ENCODE data around the gene ZNF580. TPM values are rescaled to one million over a fixed set of nuclear protein-coding genes. Genes with fewer than 3 reads are reported as not detected.

The ZNF580 gene
- total and polyA plus RNA-seq, 9 of the 15 experiments (the other 6 are each of a cell fraction or from before 2014, with no cell fraction given), result 2.3 to 47.4 (median 6.0) TPM

DNA sequence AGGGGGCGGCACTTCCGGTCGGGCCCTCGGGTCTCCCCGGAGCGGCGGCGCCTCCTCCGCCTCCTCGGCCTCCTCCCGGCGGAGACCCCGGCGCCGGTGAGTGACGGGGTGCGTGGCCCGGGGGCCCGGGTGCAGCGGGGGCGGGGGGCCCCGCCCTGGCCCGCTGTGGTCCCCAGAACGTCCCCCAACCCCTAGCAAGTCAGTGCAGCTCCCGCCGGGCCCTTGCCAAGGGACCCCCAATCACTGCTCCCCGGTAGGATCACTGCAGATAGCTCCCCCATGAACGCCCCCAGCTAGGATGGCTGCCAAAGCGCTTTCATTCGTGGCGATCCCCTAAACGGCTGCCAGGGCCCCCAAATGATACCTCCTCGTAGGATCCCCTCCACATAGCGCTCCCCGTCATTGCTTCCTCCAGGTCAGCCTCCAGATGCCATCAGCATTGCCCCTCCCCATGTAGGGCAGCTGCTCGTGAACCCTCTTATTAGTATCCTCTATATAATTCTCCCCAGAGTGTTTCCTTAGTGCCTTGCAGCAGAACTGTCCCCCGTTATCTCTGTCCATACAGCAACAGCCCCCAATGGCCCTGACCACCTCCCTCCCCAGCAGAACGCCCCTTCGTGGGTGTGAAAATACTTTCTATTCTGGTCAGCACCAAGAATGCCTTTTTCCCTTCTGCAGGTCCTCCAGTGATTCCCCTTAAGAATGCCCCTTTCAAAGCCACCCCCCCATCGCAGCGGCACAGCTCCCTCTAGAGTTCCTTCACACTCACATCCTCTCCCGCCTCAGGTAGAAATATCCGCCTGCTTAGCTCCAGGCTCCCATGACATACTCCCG lies 34.9 kb upstream of the ZNF580 start, which contains the start of gene ZNF865 (continued):
- TF ChIP-seq SRF (CRISPR knock-in tag; IDR thresholded peaks at IDR 0.05) (no peak), NRF1 (conservative IDR thresholded peaks at IDR 0.05 in 1 of 2, IDR thresholded peaks at IDR 0.05 in 1 of 2) (no peak), ZNF384 (IDR thresholded peaks at IDR 0.05; ENCODE audit: low read depth, low read length) (no peak), XRCC4 (IDR thresholded peaks at IDR 0.05; ENCODE audit: extremely low read depth, insufficient read depth, insufficient read length) (no peak), RAD21 (CRISPR knock-in tag; conservative IDR thresholded peaks at IDR 0.05 in 1 of 2, IDR thresholded peaks at IDR 0.05 in 1 of 2) (peak; percentile 76 to 88), NR1H2 (CRISPR knock-in tag; IDR thresholded peaks at IDR 0.05) (no peak), NBN (IDR thresholded peaks at IDR 0.05; ENCODE audit: low read depth) (no peak), ZNF12 (CRISPR knock-in tag; IDR thresholded peaks at IDR 0.05) (no peak), ZNF436 (CRISPR knock-in tag; IDR thresholded peaks at IDR 0.05) (no peak), WHSC1 (IDR thresholded peaks at IDR 0.05; ENCODE audit: low read length) (no peak), RBBP5 (IDR thresholded peaks at IDR 0.05; ENCODE audit: borderline replicate concordance, insufficient read depth, low read length, poor library complexity, severe bottlenecking) (peak; percentile 61), TAF1 (IDR thresholded peaks at IDR 0.05; ENCODE audit: control insufficient read depth, extremely low read depth, insufficient read depth, low read length, severe bottlenecking) (peak; percentile 14), RCOR1 (IDR thresholded peaks at IDR 0.05; ENCODE audit: borderline replicate concordance in 1 of 2, low read depth in 2 of 2, low read length in 2 of 2) (0 out of 4 replicates have a peak, but pooled peaks of 1 of the 2 experiments have one; percentile 30), NR2F6 (CRISPR knock-in tag; IDR thresholded peaks at IDR 0.05) (no peak), YY1 (IDR thresholded peaks at IDR 0.05; ENCODE audit: borderline replicate concordance in 1 of 3, control insufficient read depth in 1 of 3, extremely low read depth in 1 of 3, insufficient read depth in 3 of 3, insufficient read length in 1 of 3, insufficient replicate concordance in 2 of 3, low read depth in 1 of 3, low read length in 2 of 3) (peak in 2 of 3 experiments; percentile 22 to 38), BRD4 (IDR thresholded peaks at IDR 0.05) (no peak), BACH1 (tag; IDR thresholded peaks at IDR 0.05) (no peak), ILF3 (IDR thresholded peaks at IDR 0.05; ENCODE audit: borderline replicate concordance) (peak; percentile 46; the same call in 1 of the 2 replicates)
- TF ChIP-seq, protein P1, sequence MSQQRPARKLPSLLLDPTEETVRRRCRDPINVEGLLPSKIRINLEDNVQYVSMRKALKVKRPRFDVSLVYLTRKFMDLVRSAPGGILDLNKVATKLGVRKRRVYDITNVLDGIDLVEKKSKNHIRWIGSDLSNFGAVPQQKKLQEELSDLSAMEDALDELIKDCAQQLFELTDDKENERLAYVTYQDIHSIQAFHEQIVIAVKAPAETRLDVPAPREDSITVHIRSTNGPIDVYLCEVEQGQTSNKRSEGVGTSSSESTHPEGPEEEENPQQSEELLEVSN (IDR thresholded peaks at IDR 0.05; ENCODE audit: borderline replicate concordance in 1 of 2, extremely low read depth in 1 of 2, insufficient read depth in 1 of 2, insufficient read length in 1 of 2, low read depth in 1 of 2, low read length in 1 of 2, poor library complexity in 1 of 2, severe bottlenecking in 1 of 2), result peak; percentile 65 to 89
- TF ChIP-seq, protein P2, sequence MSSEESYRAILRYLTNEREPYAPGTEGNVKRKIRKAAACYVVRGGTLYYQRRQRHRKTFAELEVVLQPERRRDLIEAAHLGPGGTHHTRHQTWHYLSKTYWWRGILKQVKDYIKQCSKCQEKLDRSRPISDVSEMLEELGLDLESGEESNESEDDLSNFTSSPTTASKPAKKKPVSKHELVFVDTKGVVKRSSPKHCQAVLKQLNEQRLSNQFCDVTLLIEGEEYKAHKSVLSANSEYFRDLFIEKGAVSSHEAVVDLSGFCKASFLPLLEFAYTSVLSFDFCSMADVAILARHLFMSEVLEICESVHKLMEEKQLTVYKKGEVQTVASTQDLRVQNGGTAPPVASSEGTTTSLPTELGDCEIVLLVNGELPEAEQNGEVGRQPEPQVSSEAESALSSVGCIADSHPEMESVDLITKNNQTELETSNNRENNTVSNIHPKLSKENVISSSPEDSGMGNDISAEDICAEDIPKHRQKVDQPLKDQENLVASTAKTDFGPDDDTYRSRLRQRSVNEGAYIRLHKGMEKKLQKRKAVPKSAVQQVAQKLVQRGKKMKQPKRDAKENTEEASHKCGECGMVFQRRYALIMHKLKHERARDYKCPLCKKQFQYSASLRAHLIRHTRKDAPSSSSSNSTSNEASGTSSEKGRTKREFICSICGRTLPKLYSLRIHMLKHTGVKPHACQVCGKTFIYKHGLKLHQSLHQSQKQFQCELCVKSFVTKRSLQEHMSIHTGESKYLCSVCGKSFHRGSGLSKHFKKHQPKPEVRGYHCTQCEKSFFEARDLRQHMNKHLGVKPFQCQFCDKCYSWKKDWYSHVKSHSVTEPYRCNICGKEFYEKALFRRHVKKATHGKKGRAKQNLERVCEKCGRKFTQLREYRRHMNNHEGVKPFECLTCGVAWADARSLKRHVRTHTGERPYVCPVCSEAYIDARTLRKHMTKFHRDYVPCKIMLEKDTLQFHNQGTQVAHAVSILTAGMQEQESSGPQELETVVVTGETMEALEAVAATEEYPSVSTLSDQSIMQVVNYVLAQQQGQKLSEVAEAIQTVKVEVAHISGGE (CRISPR knock-in tag; IDR thresholded peaks at IDR 0.05), result peak in 1 of 3 experiments; percentile 79; a peak in 3 of 6 replicates
